Progenitor cell of endocrine pancreas (in vitro differentiated cells): ENCODE data around the gene HDAC8. TPM values are rescaled to one million over a fixed set of nuclear protein-coding genes. Genes with fewer than 3 reads are reported as not detected.

Experiments
- DNase-seq: peaks from one replicate; pipeline ENCODE4 v3.0.0; 2021; ENCODE audit warnings: low spot score; ENCODE audit not compliant: unreplicated experiment
- H3K27ac Mint-ChIP-seq: 2 replicates; pipeline ENCODE4 v1.8.0; 2021; ENCODE audit warnings: mild to moderate bottlenecking, moderate library complexity, mixed read lengths
- H3K27me3 Mint-ChIP-seq: 2 replicates; pipeline ENCODE4 v1.8.0; 2021; ENCODE audit warnings: mixed read lengths
- H3K36me3 Mint-ChIP-seq: 2 replicates; pipeline ENCODE4 v1.8.0; 2022; ENCODE audit warnings: mixed read lengths; ENCODE audit not compliant: insufficient read depth
- H3K4me1 Mint-ChIP-seq: 2 replicates; pipeline ENCODE4 v1.8.0; 2021; ENCODE audit warnings: low read depth, mixed read lengths
- H3K4me3 Mint-ChIP-seq: 2 replicates; pipeline ENCODE4 v1.8.0; 2021; ENCODE audit warnings: low read depth, mild to moderate bottlenecking, moderate library complexity, mixed read lengths
- H3K9me3 Mint-ChIP-seq: 2 replicates; pipeline ENCODE4 v1.8.0; 2021; ENCODE audit warnings: low read depth, mixed read lengths
- CTCF ChIP-seq: fragments of 200-600 bp; sonication (generic); IDR thresholded peaks from one replicate; pipeline ENCODE4 v1.5.0; 2021; ENCODE audit warnings: antibody characterized with exemption, mild to moderate bottlenecking; ENCODE audit not compliant: unreplicated experiment
- total RNA-seq: library from RNA; stranded (reverse); gene quantifications from 2 replicates; pipeline ENCODE4 v1.2.1, GENCODE V29; 2021

HDAC8 gene
- total RNA-seq, 1 donor from 2014 or later, result 38.4 TPM

GRCh38 chrX:72545990-72546389, 26.7 kb downstream of the HDAC8 start:
- Mint-ChIP-seq H3K27ac (no peak overlapping the region), H3K4me1 (peaks cover 2% of the 10 kb centered on the region), H3K9me3 (peaks cover 25% of the 10 kb centered on the region), H3K4me3 (no peak overlapping the region), H3K36me3 (peaks cover 4% of the 10 kb centered on the region), H3K27me3 (no peaks in the 10 kb centered on the region)
- no peak for TF ChIP-seq CTCF
- no peak for DNase-seq

- peak; percentile 40 for TF ChIP-seq CTCF
These were observed 32.3 kb downstream of the HDAC8 start for GRCh38 chrX:72540318-72540717.

GRCh38 chrX:72539822-72540221, 32.8 kb downstream of the HDAC8 start:
- H3K27me3 Mint-ChIP-seq, result no peaks in the 10 kb centered on the region
- H3K9me3 Mint-ChIP-seq, result peaks cover 3% of the 10 kb centered on the region
- no peaks in the 10 kb centered on the region for H3K4me1 Mint-ChIP-seq
- no peak for TF ChIP-seq CTCF
- DNase-seq, result no peak
- H3K4me3 Mint-ChIP-seq, result no peak overlapping the region
- H3K27ac Mint-ChIP-seq, result no peak overlapping the region
- peaks cover under 1% of the 10 kb centered on the region for H3K36me3 Mint-ChIP-seq

More at GRCh38 chrX:72540318-72540717, 32.3 kb downstream of the HDAC8 start:
- peaks cover 3% of the 10 kb centered on the region for H3K9me3 Mint-ChIP-seq
- no peak overlapping the region for H3K27ac Mint-ChIP-seq
- no peaks in the 10 kb centered on the region for H3K27me3 Mint-ChIP-seq
- DNase-seq, result no peak
- H3K4me1 Mint-ChIP-seq, result no peaks in the 10 kb centered on the region
- peaks cover 2% of the 10 kb centered on the region for H3K36me3 Mint-ChIP-seq
- H3K4me3 Mint-ChIP-seq, result no peak overlapping the region

GRCh38 chrX:72536542-72536941, 36.1 kb downstream of the HDAC8 start:
- no peaks in the 10 kb centered on the region for H3K27me3 Mint-ChIP-seq
- DNase-seq, result no peak
- H3K4me1 Mint-ChIP-seq, result no peaks in the 10 kb centered on the region
- no peaks in the 10 kb centered on the region for H3K36me3 Mint-ChIP-seq
- no peak overlapping the region for H3K27ac Mint-ChIP-seq
- H3K4me3 Mint-ChIP-seq, result no peak overlapping the region
- TF ChIP-seq CTCF, result no peak
- peaks cover 4% of the 10 kb centered on the region for H3K9me3 Mint-ChIP-seq

GRCh38 chrX:72532366-72532765, 40.3 kb downstream of the HDAC8 start:
- Mint-ChIP-seq H3K4me3 (no peak overlapping the region), H3K9me3 (peaks cover 20% of the 10 kb centered on the region)

More at GRCh38 chrX:72532366-72532765, 40.3 kb downstream of the HDAC8 start:
- TF ChIP-seq CTCF, result no peak
- Mint-ChIP-seq H3K27me3 (no peaks in the 10 kb centered on the region), H3K27ac (no peak overlapping the region), H3K36me3 (peaks cover 3% of the 10 kb centered on the region), H3K4me1 (no peaks in the 10 kb centered on the region)
- DNase-seq, result no peak
